SHP77 treated with DMSO at 0.1 percent for 48 hours (cell line): ENCODE data around the gene CTSZ.

ENCODE experiments used
- DNase-seq: peaks from one replicate; lab custom pipeline; 2025; lab: John Stamatoyannopoulos, UW

The CTSZ gene

DNA sequence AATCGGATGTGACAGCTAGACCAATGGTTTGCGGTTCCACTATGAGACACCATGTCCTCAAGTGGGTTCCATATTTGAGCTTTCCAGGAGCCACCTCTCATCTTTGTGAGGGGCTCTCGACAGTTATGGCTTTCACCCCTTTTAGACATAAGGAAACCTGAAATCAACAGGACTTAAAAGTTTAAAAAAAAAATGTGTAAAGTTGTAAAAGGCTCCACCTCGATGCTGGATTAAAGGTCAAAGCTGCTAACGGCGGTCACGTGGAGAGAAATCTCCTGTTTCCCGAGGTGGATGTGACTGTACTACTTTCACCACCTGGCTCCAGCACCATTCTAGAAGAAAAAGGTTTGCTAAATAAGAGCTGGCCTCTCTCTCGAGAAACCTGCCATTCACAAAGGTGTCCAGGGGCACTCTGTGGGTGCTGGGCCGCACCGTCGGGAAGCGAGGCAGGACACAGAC is 24.5 kb upstream of the CTSZ start:
- no peak for DNase-seq

GRCh38 chr20:59030911-59031563 is 24.0 kb upstream of the CTSZ start:
- no peak for DNase-seq

DNA sequence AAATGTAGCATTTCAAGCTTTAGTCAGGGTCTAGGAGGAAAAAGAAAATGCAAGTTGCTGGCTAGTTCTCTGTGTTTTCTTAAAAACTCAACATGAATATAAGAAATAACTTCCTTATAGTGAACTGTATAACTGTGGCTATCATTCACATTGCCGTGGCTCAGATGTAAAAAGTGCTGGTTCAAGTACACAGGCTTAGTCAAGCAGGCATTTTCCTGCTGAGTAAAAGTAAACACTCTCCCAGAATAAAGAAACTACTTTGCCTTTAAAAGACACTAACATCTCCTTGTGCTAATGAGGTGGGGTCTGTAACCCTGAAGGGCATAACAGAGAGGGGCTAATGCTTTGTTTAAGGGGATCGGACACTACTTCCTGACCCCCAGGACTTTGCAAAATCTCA is 21.8 kb upstream of the CTSZ start:
- DNase-seq: no peak

GRCh38 chr20:59027741-59028320 is 20.8 kb upstream of the CTSZ start:
- DNase-seq: no peak

- no peak for DNase-seq
Measured at GRCh38 chr20:59026904-59027740, 20.1 kb upstream of the CTSZ start.

DNA sequence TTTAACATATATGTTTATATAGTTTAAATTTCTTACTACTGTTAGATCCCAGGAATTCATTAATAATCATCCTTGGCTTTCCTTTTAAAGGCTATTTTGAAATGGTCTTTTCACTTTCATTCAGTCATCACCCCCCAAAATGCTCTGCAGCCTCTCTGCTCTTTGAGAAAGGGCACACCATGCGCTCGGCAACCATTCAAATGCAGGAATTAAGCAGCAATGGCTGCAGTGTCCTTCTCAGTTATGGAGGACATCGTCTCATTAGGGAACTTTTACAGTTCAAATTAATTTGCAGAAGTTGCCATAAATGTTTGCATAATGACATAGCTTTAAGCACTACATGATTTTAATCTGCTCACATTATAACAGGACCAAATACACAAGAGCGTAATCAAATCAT is 18.5 kb upstream of the CTSZ start:
- DNase-seq: no peak

DNA sequence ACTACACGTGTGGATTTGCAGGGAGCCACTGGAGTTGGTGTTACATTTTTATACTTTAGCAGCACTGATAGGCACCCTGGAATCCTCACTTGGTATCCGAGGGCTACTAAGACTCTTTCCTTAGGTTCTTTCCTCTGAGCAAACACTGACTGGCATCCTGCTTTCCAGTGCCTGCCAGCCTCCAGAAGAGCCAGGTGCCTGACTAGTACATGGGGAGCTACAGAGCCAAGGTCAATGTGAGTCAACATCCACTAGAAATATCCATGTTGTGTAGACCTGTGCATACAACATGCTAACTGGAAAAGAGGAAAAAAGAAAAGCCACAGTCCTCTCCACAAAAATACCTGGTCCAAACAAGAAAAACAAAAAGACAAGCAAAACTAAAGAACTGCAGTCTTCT is 18.0 kb upstream of the CTSZ start:
- no peak for DNase-seq

GRCh38 chr20:59024111-59024530 is 17.1 kb upstream of the CTSZ start:
- no peak for DNase-seq

GRCh38 chr20:59023616-59024015 is 16.6 kb upstream of the CTSZ start:
- DNase-seq: no peak

DNA sequence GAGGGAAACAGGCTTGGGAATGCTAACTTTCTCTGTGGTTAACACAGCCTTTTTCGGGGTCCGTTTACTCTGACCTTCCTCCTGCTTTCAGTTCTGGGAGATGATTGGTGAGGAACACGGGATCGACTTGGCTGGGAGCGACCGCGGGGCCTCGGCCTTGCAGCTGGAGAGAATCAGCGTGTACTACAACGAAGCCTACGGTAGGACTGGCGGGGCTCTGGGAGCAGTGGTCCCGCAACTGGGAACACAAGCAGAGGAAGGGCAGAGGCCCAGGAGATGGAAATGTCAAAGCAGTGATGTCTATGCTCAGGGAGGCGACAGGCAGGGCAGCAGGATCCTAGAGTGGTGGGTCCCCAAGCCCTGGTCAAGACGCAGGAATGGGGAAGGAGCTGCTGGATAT is 15.7 kb upstream of the CTSZ start:
- no peak for DNase-seq

DNA sequence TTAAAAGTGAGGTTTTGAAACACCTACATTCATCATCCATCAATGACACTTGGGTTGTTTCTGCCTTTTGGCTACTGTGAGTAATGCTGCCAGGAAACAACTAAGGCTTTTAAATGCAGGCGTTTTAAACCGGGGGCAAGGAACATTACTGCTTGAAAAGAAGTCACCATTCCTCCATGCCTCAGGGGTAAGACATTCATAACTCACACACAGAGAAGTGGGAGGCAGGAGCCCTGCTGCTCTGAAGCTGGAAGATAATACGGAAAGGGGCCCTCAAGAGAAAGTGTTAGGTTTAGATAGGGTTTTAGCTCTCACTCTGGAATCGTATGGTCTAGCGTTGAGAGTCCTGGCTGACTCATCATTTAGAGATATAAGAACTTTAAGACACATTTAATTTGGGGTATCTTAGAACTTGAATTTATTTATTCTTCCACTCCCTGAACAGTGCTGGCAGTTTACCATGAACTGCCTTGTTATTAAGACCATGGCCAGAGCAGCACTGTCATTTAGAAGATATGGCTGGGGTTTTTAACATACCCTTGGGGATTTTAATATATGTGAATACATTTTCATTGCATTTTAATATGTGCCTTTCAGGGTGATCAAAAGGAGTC is 14.0 kb upstream of the CTSZ start:
- no peak for DNase-seq

- DNase-seq: no peak
Measured at GRCh38 chr20:59019217-59019616, 12.2 kb upstream of the CTSZ start, which contains the start of gene TUBB1. Gene TUBB1 (plus strand): TSS chr20:59019429. CDS start chr20:59019523, 94 bp downstream.

DNA sequence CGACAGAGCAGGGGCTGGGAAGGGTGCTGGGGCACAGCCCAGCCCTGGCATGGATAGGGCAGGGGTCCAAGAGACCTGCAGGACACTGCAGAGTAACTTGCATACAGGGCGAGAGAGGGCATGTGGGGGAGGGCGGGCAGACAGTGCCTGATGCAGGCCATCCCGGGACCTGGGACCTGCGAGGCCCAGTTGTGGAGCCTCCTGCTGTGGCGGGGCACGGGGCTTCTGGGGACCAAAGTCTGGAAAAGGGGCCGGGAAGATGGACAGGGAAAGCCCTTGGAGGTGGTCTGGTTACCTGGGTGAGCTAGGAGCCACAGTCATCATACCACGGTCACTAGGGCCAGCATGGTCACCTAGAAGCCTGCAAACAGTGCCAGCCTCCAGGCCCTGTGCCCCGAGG is 11.8 kb upstream of the CTSZ start:
- no peak for DNase-seq

DNA sequence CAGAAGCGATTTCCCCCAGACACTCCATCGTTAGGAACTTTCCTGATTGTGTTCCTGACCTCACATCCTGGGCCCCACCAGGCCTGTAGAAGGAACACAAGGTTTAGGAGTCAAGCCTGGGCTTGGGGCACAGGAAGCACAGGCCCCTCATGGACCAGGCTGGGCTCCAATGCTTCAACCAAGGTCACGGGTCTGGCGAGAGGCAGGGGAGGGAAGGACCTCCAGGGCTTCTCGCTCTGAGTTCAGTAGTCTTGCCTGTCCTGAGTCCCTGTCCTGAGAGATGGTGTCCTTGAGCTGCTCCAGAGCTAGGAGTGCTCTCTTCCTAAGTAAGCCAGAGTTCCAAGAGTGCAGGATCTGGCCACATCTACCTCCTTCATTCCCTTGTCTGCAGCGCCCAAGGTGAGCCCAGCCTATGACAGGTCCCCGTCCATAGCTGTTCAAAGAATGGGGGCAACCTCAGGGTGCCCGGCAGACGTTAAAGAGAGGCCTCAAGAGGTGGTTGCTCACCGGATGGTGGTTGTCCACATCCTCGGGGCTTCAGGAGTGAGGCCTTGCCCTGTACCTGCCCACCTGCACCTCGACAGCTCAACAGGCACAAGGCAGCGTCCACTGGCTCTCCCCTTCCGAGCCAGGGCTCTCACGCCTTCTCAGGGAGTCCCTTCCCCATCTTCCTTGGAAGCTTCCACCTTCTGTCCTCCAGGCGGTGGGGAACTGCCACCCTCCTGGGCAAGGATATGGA is 10.6 kb upstream of the CTSZ start:
- no peak for DNase-seq

DNA sequence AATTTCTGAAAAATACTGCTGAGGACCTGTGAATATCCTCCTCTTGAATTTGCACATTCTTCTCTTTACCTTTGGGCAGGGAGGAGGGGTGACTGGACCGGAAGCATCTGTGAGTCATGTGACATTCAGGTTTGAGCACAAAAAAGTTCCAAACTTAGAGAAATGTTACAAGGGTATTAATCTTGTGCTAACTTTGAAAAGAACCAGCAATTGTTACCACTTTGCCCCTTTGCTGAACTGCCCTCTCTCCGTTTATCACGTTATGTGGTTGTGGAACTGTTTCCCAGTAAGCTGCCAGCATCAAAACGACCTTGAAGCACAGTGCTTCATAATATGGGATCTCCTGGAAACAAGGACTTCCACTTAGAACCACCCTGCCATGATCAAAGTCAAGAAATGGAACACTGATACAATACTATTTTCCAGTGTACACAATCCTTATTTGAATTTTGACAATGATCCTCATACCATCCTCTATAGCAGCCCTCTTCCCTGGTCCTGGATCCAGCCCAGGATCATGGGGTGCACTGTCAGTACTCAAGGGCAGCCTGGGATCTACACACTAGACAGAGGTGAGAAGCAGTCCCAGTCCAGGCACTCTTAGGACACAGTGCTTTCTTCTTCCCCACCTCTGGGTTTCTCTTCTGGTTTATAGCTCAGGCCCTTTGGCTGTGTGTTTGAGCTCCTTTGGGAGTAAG is 9.9 kb upstream of the CTSZ start:
- no peak for DNase-seq

- DNase-seq: no peak
Measured at GRCh38 chr20:59015812-59016711, 9.0 kb upstream of the CTSZ start.

GRCh38 chr20:59015411-59015810 is 8.4 kb upstream of the CTSZ start:
- no peak for DNase-seq

DNA sequence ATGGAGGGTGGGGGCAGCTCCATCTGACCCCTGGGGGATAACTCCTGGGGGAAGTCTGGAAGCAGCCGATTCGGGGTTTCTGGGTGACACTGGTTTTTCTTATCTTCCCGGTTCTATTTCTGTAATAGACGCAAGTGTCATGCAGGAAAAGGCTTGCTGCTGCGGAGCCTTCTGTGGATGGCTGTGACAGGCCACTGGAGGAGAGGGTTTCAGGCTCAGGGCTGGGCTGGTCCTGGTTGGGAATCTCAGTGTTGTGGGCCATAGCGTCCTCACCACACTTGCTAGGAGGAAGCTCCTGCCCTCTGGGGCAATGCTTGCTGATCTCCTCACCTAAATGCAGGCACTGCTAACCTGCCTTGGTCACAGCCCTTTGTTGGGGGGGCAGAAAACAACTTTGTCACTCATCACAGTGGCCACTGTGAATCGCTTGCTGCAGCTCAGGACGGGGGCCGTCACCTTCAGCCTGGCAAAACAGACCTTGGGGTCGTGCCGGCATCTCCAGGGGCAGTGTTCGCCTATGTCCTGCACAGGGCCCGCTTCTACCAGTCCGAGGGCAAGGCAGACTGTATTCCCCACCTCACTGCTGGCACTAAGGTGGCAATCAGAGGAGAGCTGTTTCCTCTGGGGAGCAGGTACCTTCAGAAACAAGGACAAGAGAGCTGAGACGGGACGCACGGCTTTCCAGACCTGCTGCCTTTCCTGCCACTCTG is 7.8 kb upstream of the CTSZ start:
- no peak for DNase-seq

GRCh38 chr20:59013959-59014608 is 7.0 kb upstream of the CTSZ start:
- DNase-seq: no peak
